Ishikawa (cell line): ENCODE data around the gene VANGL2.

Experiments
- CEBPB ChIP-seq: IDR thresholded peaks from 2 replicates; pipeline ENCODE4 v1.6.1; 2012
- EGR1 ChIP-seq: IDR thresholded peaks from 2 replicates; pipeline ENCODE4 v1.6.1; 2012
- EP300 ChIP-seq: IDR thresholded peaks from 2 replicates; pipeline ENCODE4 v1.6.1; 2012; ENCODE audit warnings: borderline replicate concordance
- FOXM1 ChIP-seq: IDR thresholded peaks from 2 replicates; pipeline ENCODE4 v1.6.1; 2012; ENCODE audit warnings: low read depth, borderline replicate concordance
- MAX ChIP-seq: IDR thresholded peaks from 2 replicates; pipeline ENCODE4 v1.6.1; 2012
- NFIC ChIP-seq: IDR thresholded peaks from 2 replicates; pipeline ENCODE4 v1.6.1; 2012
- RAD21 ChIP-seq: IDR thresholded peaks from 2 replicates; pipeline ENCODE4 v1.6.1; 2012; ENCODE audit warnings: low read depth
- REST ChIP-seq: IDR thresholded peaks from 2 replicates; pipeline ENCODE4 v1.6.1; 2012; ENCODE audit warnings: low read depth, mild to moderate bottlenecking
- TAF1 ChIP-seq: IDR thresholded peaks from 2 replicates; pipeline ENCODE4 v1.6.1; 2012; ENCODE audit warnings: low read depth, mild to moderate bottlenecking
- TCF12 ChIP-seq: IDR thresholded peaks from 2 replicates; pipeline ENCODE4 v1.6.1; 2012; ENCODE audit warnings: low read depth
- TEAD4 ChIP-seq: IDR thresholded peaks from 2 replicates; pipeline ENCODE4 v1.6.1; 2012
- USF1 ChIP-seq: IDR thresholded peaks from 2 replicates; pipeline ENCODE4 v1.6.1; 2012
- YY1 ChIP-seq: IDR thresholded peaks from 2 replicates; pipeline ENCODE4 v1.6.1; 2012; ENCODE audit warnings: low read depth
- ZBTB7A ChIP-seq: IDR thresholded peaks from 2 replicates; pipeline ENCODE4 v1.6.1; 2012; ENCODE audit warnings: low read depth

The VANGL2 gene

GRCh38 chr1:160367934-160368923, 32.1 kb upstream of the VANGL2 start:
- no peak for TF ChIP-seq TAF1
- no peak for TF ChIP-seq NFIC
- TF ChIP-seq YY1: no peak
- no peak for TF ChIP-seq USF1

- TF ChIP-seq EGR1: no peak
- TF ChIP-seq MAX: no peak
- no peak for TF ChIP-seq ZBTB7A
- no peak for TF ChIP-seq FOXM1
- TF ChIP-seq CEBPB: no peak
- no peak for TF ChIP-seq TCF12
- TF ChIP-seq USF1: no peak
- TF ChIP-seq REST: no peak
These were observed 31.3 kb upstream of the VANGL2 start for GRCh38 chr1:160369087-160369486.

GRCh38 chr1:160370561-160371345, 29.6 kb upstream of the VANGL2 start:
- no peak for TF ChIP-seq EGR1
- TF ChIP-seq TEAD4: no peak
- TF ChIP-seq NFIC: no peak
- TF ChIP-seq TCF12: no peak
- no peak for TF ChIP-seq REST
- TF ChIP-seq YY1: no peak
- no peak for TF ChIP-seq CEBPB

GRCh38 chr1:160371346-160371631, 29.1 kb upstream of the VANGL2 start:
- TF ChIP-seq EP300: no peak
- no peak for TF ChIP-seq EGR1
- no peak for TF ChIP-seq YY1
- TF ChIP-seq USF1: no peak
- no peak for TF ChIP-seq TCF12

- TF ChIP-seq RAD21 (no peak), REST (no peak), MAX (no peak)
These were observed 28.6 kb upstream of the VANGL2 start for GRCh38 chr1:160371756-160372155.
